ENCODE data around the gene ENPP7.

DNA sequence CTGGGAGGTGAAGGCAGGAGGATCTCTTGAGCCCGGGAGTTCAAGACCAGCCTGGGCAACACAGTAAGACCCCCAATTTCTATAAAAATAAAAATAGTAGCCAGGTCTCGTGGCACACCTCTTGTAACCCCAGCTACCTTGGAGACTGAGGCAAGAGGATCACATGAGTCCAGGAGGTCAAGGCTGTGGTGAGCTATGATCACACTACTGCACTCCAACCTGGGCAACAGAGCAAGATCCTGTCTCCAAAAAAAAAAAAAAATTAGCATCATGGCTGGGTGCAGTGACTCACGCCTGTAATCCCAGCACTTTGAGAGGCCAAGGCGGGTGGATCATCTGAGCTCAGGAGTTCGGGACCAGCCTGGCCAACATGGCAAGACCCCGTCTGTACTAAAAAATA is 40.5 kb downstream of the ENPP7 start:
- TF ChIP-seq, protein P1, sequence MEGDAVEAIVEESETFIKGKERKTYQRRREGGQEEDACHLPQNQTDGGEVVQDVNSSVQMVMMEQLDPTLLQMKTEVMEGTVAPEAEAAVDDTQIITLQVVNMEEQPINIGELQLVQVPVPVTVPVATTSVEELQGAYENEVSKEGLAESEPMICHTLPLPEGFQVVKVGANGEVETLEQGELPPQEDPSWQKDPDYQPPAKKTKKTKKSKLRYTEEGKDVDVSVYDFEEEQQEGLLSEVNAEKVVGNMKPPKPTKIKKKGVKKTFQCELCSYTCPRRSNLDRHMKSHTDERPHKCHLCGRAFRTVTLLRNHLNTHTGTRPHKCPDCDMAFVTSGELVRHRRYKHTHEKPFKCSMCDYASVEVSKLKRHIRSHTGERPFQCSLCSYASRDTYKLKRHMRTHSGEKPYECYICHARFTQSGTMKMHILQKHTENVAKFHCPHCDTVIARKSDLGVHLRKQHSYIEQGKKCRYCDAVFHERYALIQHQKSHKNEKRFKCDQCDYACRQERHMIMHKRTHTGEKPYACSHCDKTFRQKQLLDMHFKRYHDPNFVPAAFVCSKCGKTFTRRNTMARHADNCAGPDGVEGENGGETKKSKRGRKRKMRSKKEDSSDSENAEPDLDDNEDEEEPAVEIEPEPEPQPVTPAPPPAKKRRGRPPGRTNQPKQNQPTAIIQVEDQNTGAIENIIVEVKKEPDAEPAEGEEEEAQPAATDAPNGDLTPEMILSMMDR (IDR thresholded peaks at IDR 0.05) = no peak
- no peak for TF ChIP-seq POLR2AphosphoS5 (IDR thresholded peaks at IDR 0.05)
